Right lobe of liver (tissue), 6 donors: ENCODE measurements around the gene ARID3A. TPM values are rescaled to one million over a fixed set of nuclear protein-coding genes. Genes with fewer than 3 reads are reported as not detected.
A peak's percentile ranks its signal among the peaks of the same experiment; 100 is the strongest.

ENCODE experiments used
- ATAC-seq, 4 donors: fragments of 200-7000 bp; cut with Tn5 transposase; one replicate each; pipeline ENCODE4 v1.9.1; 2020; ENCODE audit warnings: mild to moderate bottlenecking in 4 of 4, moderate library complexity in 4 of 4
- DNase-seq, 3 donors: peaks; one replicate each; pipeline ENCODE4 v3.0.0-alpha.2; 2020
- H3K27ac ChIP-seq, 3 donors: fragments of 200-600 bp; one replicate each; pipeline ENCODE4 v1.8.0; 2022
- H3K27me3 ChIP-seq, 2 donors: fragments of 200-600 bp; one replicate each; pipeline ENCODE4 v1.8.0; 2022
- H3K36me3 ChIP-seq, 4 donors: fragments of 200-600 bp; sonication (generic) in 1 of 4; one replicate each; pipeline versions ENCODE4 v1.5.1 to v1.8.0; 2017 to 2022; ENCODE audit warnings: control low read depth in 1 of 4
- H3K4me1 ChIP-seq, 4 donors: fragments of 200-600 bp; sonication (generic) in 1 of 4; one replicate each; pipeline versions ENCODE4 v1.5.1 to v1.8.0; 2017 to 2022; ENCODE audit warnings: control low read depth in 1 of 4
- H3K4me3 ChIP-seq, 3 donors: fragments of 200-600 bp; one replicate each; pipeline ENCODE4 v1.8.0; 2022
- H3K9me3 ChIP-seq, 4 donors: fragments of 200-600 bp; sonication (generic) in 1 of 4; one replicate each; pipeline versions ENCODE4 v1.5.1 to v1.8.0; 2017 to 2022; ENCODE audit warnings: control low read depth in 1 of 4
- POLR2A ChIP-seq: fragments of 450-650 bp; IDR thresholded peaks from one replicate; pipeline ENCODE4 v1.6.1; 2017; ENCODE audit warnings: antibody characterized with exemption, mild to moderate bottlenecking
- WGBS: methylation state at CpG from one replicate; pipeline ENCODE4 v1.1.6; 2018; ENCODE audit warnings: low coverage, low lambda C conversion rate; ENCODE audit not compliant: insufficient coverage; ENCODE audit errors: missing lambda C conversion rate; 5-methylcytosine and 5-hydroxymethylcytosine counted together
- intact Hi-C, 2 donors: fragments of 100-400 bp; cut with DNase I; formaldehyde crosslinking; loops; one replicate each; pipeline versions ENCODE4 v1.11.2 to v1.14.1; 2022
- total RNA-seq, 6 experiments: library from RNA; depleted of rRNA in 2 of 6; stranded (reverse); fragments of >200 nt in 2 of 6; fragmentation: NEBNext Ultra II Directional in 3 of 6; extraction: Animal tissue kit (Norgen Biotek cat#: 25700) in 3 of 6; gene quantifications; one replicate each; pipeline versions ENCODE4 v1.1.0 to v1.2.4, GENCODE V29; 2016 to 2023
- TF ChIP-seq, protein P1 (sequence below), 4 donors: fragments of 200-600 bp in 3 of 4; fragments of 450-650 bp in 1 of 4; IDR thresholded peaks; one replicate each; pipeline versions ENCODE4 v1.5.1 to v1.8.0; 2016 to 2022; ENCODE audit warnings: antibody characterized with exemption in 4 of 4, mild to moderate bottlenecking in 2 of 4
- donor health status: DM: no; HTN: yes; CAD: no.
- donor health status: DM: no; HTN: no; CAD: no.
- donor health status: DM: no; HTN: no; CAD: no.
- donor health status: DM: no; HTN: yes; CAD: no.
- donor health status: DM: no; HTN: yes; CAD: no.

Gene ARID3A
- total RNA-seq, 6 experiments from 2014 or later = 0.74 to 5.3 (median 1.9) TPM

DNA sequence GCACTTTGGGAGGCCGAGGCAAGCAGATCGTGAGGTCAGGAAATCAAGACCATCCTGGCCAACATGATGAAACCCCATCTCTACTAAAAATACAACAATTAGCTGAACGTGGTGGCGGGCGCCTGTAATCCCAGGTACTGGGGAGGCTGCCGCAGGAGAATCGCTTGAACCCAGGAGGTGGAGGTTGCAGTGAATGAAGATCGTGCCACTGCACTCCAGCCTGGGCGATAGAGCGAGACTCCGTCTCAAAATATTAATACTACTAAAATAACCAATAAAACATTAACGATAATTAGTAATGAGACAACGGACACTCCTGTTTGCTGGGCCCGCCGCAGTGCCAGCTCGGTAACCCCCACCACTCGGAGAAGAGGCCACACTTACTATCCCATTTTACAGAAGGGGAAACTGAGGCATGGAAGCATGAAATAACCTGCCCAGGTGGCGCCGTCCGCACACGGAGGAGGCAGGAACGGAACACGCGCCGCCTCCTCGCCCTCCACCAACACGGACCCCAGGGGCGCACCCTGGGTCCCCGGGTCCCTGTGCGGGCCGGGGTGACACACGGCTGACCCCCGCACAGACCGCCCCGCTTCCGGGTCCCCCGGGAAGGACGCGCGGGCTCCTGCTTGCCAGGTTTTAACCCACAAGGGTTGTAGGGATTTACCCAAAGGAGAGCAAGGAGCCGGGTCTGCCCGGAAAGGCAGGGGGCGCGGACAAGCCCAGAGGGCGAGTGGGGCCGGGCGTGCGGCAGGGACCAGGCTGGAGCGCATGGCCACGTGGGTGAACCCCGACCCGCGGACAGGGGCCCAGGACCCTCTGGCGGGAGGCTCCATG, 14.4 kb upstream of the ARID3A start:
- ATAC-seq = peak in 1 of 4 donors; percentile 6
- no peak overlapping the region for H3K4me3 ChIP-seq

DNA sequence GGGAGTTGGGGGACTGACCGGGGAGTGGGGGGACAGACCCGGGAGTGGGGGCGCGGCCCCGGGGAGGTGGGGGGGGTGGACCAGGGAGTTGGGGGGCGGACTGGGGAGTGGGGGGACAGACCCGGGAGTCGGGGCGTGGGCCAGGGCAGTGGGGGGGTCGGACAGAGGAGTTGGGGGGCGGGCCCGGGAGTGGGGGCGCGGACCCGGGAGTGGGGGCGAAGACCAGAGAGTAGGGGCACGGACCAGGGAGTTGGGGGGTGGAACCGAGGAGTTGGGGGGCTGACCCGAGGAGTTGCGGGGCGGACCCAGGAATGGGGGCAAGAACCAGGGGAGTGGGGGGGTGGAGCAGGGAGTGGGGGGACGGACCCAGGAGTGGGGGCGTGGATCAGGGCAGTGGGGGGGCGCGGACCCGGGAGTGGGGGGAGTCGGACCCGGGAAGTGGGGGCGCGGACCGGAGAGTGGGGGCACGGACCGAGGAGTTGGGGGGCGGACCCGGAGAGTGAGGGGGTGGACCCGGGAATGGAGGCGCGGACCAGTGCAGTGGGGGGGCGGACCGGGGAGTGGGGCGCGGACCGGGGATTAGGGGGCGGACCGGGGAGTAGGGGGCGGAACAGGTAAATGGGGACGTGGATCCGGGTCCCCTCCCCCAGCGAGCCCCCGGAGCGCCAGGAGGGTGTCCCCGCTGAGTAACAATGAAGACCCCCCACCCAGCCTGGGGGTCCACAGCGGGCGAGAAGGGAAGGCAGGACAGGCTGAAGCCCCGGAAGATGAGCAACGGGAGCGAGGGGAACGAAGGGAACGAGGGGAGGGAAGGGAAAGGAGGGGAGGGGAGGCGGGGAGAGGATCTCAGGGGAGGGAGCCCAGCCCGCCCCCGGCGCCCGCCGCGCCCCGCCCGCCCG, 13.4 kb upstream of the ARID3A start:
- TF ChIP-seq POLR2A = no peak
- TF ChIP-seq, protein P1, sequence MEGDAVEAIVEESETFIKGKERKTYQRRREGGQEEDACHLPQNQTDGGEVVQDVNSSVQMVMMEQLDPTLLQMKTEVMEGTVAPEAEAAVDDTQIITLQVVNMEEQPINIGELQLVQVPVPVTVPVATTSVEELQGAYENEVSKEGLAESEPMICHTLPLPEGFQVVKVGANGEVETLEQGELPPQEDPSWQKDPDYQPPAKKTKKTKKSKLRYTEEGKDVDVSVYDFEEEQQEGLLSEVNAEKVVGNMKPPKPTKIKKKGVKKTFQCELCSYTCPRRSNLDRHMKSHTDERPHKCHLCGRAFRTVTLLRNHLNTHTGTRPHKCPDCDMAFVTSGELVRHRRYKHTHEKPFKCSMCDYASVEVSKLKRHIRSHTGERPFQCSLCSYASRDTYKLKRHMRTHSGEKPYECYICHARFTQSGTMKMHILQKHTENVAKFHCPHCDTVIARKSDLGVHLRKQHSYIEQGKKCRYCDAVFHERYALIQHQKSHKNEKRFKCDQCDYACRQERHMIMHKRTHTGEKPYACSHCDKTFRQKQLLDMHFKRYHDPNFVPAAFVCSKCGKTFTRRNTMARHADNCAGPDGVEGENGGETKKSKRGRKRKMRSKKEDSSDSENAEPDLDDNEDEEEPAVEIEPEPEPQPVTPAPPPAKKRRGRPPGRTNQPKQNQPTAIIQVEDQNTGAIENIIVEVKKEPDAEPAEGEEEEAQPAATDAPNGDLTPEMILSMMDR (IDR thresholded peaks at IDR 0.05) = no peak
- Histone ChIP-seq H3K4me1 (peaks cover 0 to 7% (median 0%) of the 10 kb centered on the region in 4 donors), H3K4me3 (peak overlapping the region; percentile 64 to 74 (median 72)), H3K36me3 (no peaks in the 10 kb centered on the region), H3K9me3 (no peaks in the 10 kb centered on the region), H3K27me3 (peaks cover 2 to 8% of the 10 kb centered on the region in 2 donors), H3K27ac (peak overlapping the region in 2 of 3 donors; percentile 47 to 78)
- ATAC-seq (peak in 2 of 4 donors; percentile 3 to 19), DNase-seq (peak in 1 of 3 donors; percentile 63)
- WGBS = 5% methylated on average over 49 of the region's 69 CpGs
- intact Hi-C loops = no loop called here

More for the DNA sequence above, 14.4 kb upstream of the ARID3A start:
- 84% methylated on average over 21 of the region's 54 CpGs for WGBS
- intact Hi-C loops = no loop called here
- TF ChIP-seq, protein P1 (IDR thresholded peaks at IDR 0.05) = no peak
- no peak for TF ChIP-seq POLR2A
- no peak overlapping the region for H3K27ac ChIP-seq
- no peaks in the 10 kb centered on the region for H3K4me1 ChIP-seq
- DNase-seq = peak in 1 of 3 donors; percentile 52
- H3K36me3 ChIP-seq = no peaks in the 10 kb centered on the region
- no peaks in the 10 kb centered on the region for H3K9me3 ChIP-seq
- no peaks in the 10 kb centered on the region for H3K27me3 ChIP-seq

DNA sequence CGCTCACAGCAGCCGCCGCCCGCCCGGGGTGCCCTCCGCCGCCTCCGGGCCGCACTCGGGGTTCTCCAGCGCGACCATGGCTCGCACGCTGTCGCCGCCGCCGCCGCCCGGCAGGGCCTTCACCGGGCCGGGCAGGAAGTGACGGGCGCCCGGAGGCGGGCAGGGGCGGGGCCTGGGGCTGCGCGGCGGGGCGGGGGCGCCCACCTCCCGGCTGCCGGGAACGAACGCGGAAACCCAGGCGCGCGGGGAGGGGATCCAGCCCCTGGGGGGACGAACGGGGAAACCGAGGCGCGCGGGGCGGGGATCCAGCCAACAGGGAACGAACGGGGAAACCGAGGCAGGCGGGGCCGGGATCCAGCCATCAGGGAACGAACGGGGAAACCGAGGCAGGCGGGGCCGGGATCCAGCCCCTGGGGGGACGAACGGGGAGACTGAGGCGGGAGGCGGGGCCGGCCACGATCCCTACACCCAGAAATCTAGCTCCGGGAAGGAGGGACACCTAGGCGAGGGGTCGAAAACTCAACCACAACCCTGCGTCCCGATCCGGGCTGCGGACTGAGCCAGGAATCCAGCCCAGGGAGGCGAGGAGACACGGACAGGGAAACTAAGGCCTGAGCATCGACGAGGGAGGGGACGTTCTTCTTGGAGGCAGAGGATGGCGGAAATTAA, 12.6 kb upstream of the ARID3A start, which contains the start of gene R3HDM4:
TSS of gene R3HDM4 (minus strand) at position 140 of the 669 bp plus-strand sequence. CDS start at position 78, 62 bp downstream.
- peak; percentile 87 to 89 (median 87) for DNase-seq
- peak; percentile 86 to 93 (median 88) for ATAC-seq
- WGBS = 1% methylated on average over 35 of the region's 76 CpGs
- intact Hi-C loops = no loop called here
- H3K27me3 ChIP-seq = peaks cover 10 to 15% of the 10 kb centered on the region in 2 donors
- peak within 1 kb of the TSS; percentile 72 to 74 (median 73) for H3K4me3 ChIP-seq
- H3K27ac ChIP-seq = peak within 1 kb of the TSS; percentile 78 to 93 (median 80)
- H3K36me3 ChIP-seq = no peaks in the 10 kb centered on the region
- TF ChIP-seq POLR2A = peak; percentile 64
- TF ChIP-seq, protein P1 (IDR thresholded peaks at IDR 0.05) = no peak
- H3K9me3 ChIP-seq = no peaks in the 10 kb centered on the region
- H3K4me1 ChIP-seq = peaks cover 0 to 13% (median 0%) of the 10 kb centered on the region in 4 donors
